ENCODE results near the gene TAPT1. TPM values are rescaled to one million over a fixed set of nuclear protein-coding genes. Genes with fewer than 3 reads are reported as not detected.

TAPT1 gene
- total RNA-seq, 1 experiment from 2014 or later, result 17.3 TPM

GRCh38 chr4:16192057-16192456 is 34.2 kb downstream of the TAPT1 start:
- no TSS peak for BruUV-seq (replicated peaks)
- H3K9me3 ChIP-seq (ENCODE audit: control insufficient read depth, insufficient read depth, low read depth, low read length), result no peaks in the 10 kb centered on the region
- CTCF ChIA-PET, result no interaction called here

GRCh38 chr4:16187455-16187854 is 38.8 kb downstream of the TAPT1 start:
- ATAC-seq (no peak), DNase-seq (ENCODE audit: low read depth, low spot score) (no peak)
- Histone ChIP-seq H3K27me3 (ENCODE audit: control insufficient read depth, insufficient read depth, low read length) (no peaks in the 10 kb centered on the region), H3K4me1 (ENCODE audit: control insufficient read depth, insufficient read depth, low read length) (no peaks in the 10 kb centered on the region), H3K27ac (ENCODE audit: low read length) (no peak overlapping the region), H3K36me3 (ENCODE audit: control insufficient read depth, insufficient read depth, low read length) (no peaks in the 10 kb centered on the region), H3K4me3 (ENCODE audit: low read depth in 2 of 2, low read length in 2 of 2) (no peak overlapping the region), H3K9me3 (ENCODE audit: control insufficient read depth, insufficient read depth, low read depth, low read length) (no peaks in the 10 kb centered on the region)
- in situ Hi-C loops (cut with HindIII; ENCODE audit: low pct_unique_long_range_greater_than_20kb, low sequenced_read_pairs) (no loop called here), intact Hi-C loops (cut with micrococcal nuclease; ENCODE audit: unreplicated experiment) (no loop called here)
- no TSS peak for BruUV-seq (replicated peaks)
- no peak for TF ChIP-seq CTCF (IDR thresholded peaks at IDR 0.05)
- no peak for TF ChIP-seq SIN3A (IDR thresholded peaks at IDR 0.05; ENCODE audit: borderline replicate concordance, insufficient read depth, low read depth, low read length)
- TF ChIP-seq POLR2AphosphoS5 (IDR thresholded peaks at IDR 0.05; ENCODE audit: low read depth, low read length), result no peak
- POLR2A ChIA-PET, result no interaction called here
- CTCF ChIA-PET, result no interaction called here

More at GRCh38 chr4:16192057-16192456, 34.2 kb downstream of the TAPT1 start:
- H3K27ac ChIP-seq (ENCODE audit: low read length), result no peak overlapping the region
- H3K4me1 ChIP-seq (ENCODE audit: control insufficient read depth, insufficient read depth, low read length), result no peaks in the 10 kb centered on the region
- TF ChIP-seq CTCF (IDR thresholded peaks at IDR 0.05) (no peak), POLR2AphosphoS5 (IDR thresholded peaks at IDR 0.05; ENCODE audit: low read depth, low read length) (no peak), TCF7L2 (IDR thresholded peaks at IDR 0.05; ENCODE audit: low read depth, low read length) (no peak), REST (IDR thresholded peaks at IDR 0.05; ENCODE audit: insufficient read depth in 1 of 2, low read depth in 2 of 2, low read length in 1 of 2) (no peak), SIN3A (IDR thresholded peaks at IDR 0.05; ENCODE audit: borderline replicate concordance, insufficient read depth, low read depth, low read length) (no peak)
- in situ Hi-C loops (cut with HindIII; ENCODE audit: low pct_unique_long_range_greater_than_20kb, low sequenced_read_pairs) (no loop called here), intact Hi-C loops (cut with micrococcal nuclease; ENCODE audit: unreplicated experiment) (no loop called here)
- H3K4me3 ChIP-seq (ENCODE audit: low read depth in 2 of 2, low read length in 2 of 2), result no peak overlapping the region
- POLR2A ChIA-PET, result interaction anchor here (0.6 kb wide), 2 partner anchors 20 to 1736 kb away, joined by 3 read pairs; no protein-coding TSS in a partner anchor
- H3K36me3 ChIP-seq (ENCODE audit: control insufficient read depth, insufficient read depth, low read length), result no peaks in the 10 kb centered on the region
- ATAC-seq, result no peak
- DNase-seq (ENCODE audit: low read depth, low spot score), result no peak
- no peaks in the 10 kb centered on the region for H3K27me3 ChIP-seq (ENCODE audit: control insufficient read depth, insufficient read depth, low read length)
